Measurements from ENCODE around the gene PDE4B. TPM values are rescaled to one million over a fixed set of nuclear protein-coding genes. Genes with fewer than 3 reads are reported as not detected.

The PDE4B gene
- total and polyA plus RNA-seq, 2 donors from 2014 or later, result 2.0 to 8.7 TPM

GRCh38 chr1:66147226-66147835, 354.6 kb downstream of the PDE4B start:
- Histone ChIP-seq H3K4me3 (ENCODE audit: low read length in 3 of 3) (no peak overlapping the region), H3K4me1 (ENCODE audit: control insufficient read depth in 2 of 3, insufficient read depth in 2 of 3, low read depth in 1 of 3, low read length in 3 of 3) (no peaks in the 10 kb centered on the region), H3K9me3 (ENCODE audit: control insufficient read depth in 2 of 3, insufficient read depth in 1 of 3, low read length in 3 of 3) (no peaks in the 10 kb centered on the region), H3K27me3 (ENCODE audit: control insufficient read depth, insufficient read depth, low read length) (no peaks in the 10 kb centered on the region), H3K36me3 (ENCODE audit: control insufficient read depth in 2 of 3, insufficient read depth in 3 of 3, low read length in 3 of 3) (no peaks in the 10 kb centered on the region), H3K9ac (ENCODE audit: low read length in 3 of 3) (no peak overlapping the region), H3K27ac (ENCODE audit: low read depth in 2 of 2, low read length in 2 of 2) (no peak overlapping the region)
- intact Hi-C loops (cut with DNase I), result no loop called here
- TF ChIP-seq CTCF (IDR thresholded peaks at IDR 0.05; ENCODE audit: borderline replicate concordance, extremely low read depth, insufficient read depth), result no peak
- DNase-seq (no peak), FAIRE-seq (no peak)

- Histone ChIP-seq H3K9me3 (ENCODE audit: control insufficient read depth in 2 of 3, insufficient read depth in 1 of 3, low read length in 3 of 3) (no peaks in the 10 kb centered on the region), H3K4me3 (ENCODE audit: low read length in 3 of 3) (no peak overlapping the region), H3K27ac (ENCODE audit: low read depth in 2 of 2, low read length in 2 of 2) (no peak overlapping the region), H3K36me3 (ENCODE audit: control insufficient read depth in 2 of 3, insufficient read depth in 3 of 3, low read length in 3 of 3) (no peaks in the 10 kb centered on the region), H3K27me3 (ENCODE audit: control insufficient read depth, insufficient read depth, low read length) (no peaks in the 10 kb centered on the region), H3K9ac (ENCODE audit: low read length in 3 of 3) (no peak overlapping the region), H3K4me1 (ENCODE audit: control insufficient read depth in 2 of 3, insufficient read depth in 2 of 3, low read depth in 1 of 3, low read length in 3 of 3) (no peaks in the 10 kb centered on the region)
- intact Hi-C loops (cut with DNase I), result no loop called here
- no peak for DNase-seq
- TF ChIP-seq CTCF (IDR thresholded peaks at IDR 0.05; ENCODE audit: borderline replicate concordance, extremely low read depth, insufficient read depth), result no peak
- FAIRE-seq, result no peak
These were observed 359.3 kb downstream of the PDE4B start for GRCh38 chr1:66152034-66152433.

- no peak overlapping the region for H3K4me3 ChIP-seq (ENCODE audit: low read length in 3 of 3)
- H3K36me3 ChIP-seq (ENCODE audit: control insufficient read depth in 2 of 3, insufficient read depth in 3 of 3, low read length in 3 of 3), result no peaks in the 10 kb centered on the region
- DNase-seq (no peak), FAIRE-seq (no peak)
- intact Hi-C loops (cut with DNase I), result no loop called here
- TF ChIP-seq CTCF (IDR thresholded peaks at IDR 0.05; ENCODE audit: borderline replicate concordance, extremely low read depth, insufficient read depth), result no peak
- no peaks in the 10 kb centered on the region for H3K9me3 ChIP-seq (ENCODE audit: control insufficient read depth in 2 of 3, insufficient read depth in 1 of 3, low read length in 3 of 3)
- no peaks in the 10 kb centered on the region for H3K27me3 ChIP-seq (ENCODE audit: control insufficient read depth, insufficient read depth, low read length)
- no peaks in the 10 kb centered on the region for H3K4me1 ChIP-seq (ENCODE audit: control insufficient read depth in 2 of 3, insufficient read depth in 2 of 3, low read depth in 1 of 3, low read length in 3 of 3)
- H3K27ac ChIP-seq (ENCODE audit: low read depth in 2 of 2, low read length in 2 of 2), result no peak overlapping the region
- no peak overlapping the region for H3K9ac ChIP-seq (ENCODE audit: low read length in 3 of 3)
These were observed 361.7 kb downstream of the PDE4B start for GRCh38 chr1:66154394-66154793.

GRCh38 chr1:66156144-66156543, 363.4 kb downstream of the PDE4B start:
- DNase-seq, result no peak
- no peak for FAIRE-seq
- Histone ChIP-seq H3K27me3 (ENCODE audit: control insufficient read depth, insufficient read depth, low read length) (no peaks in the 10 kb centered on the region), H3K27ac (ENCODE audit: low read depth in 2 of 2, low read length in 2 of 2) (no peak overlapping the region), H3K9ac (ENCODE audit: low read length in 3 of 3) (no peak overlapping the region), H3K9me3 (ENCODE audit: control insufficient read depth in 2 of 3, insufficient read depth in 1 of 3, low read length in 3 of 3) (no peaks in the 10 kb centered on the region), H3K4me3 (ENCODE audit: low read length in 3 of 3) (no peak overlapping the region), H3K4me1 (ENCODE audit: control insufficient read depth in 2 of 3, insufficient read depth in 2 of 3, low read depth in 1 of 3, low read length in 3 of 3) (no peaks in the 10 kb centered on the region), H3K36me3 (ENCODE audit: control insufficient read depth in 2 of 3, insufficient read depth in 3 of 3, low read length in 3 of 3) (no peaks in the 10 kb centered on the region)
- intact Hi-C loops (cut with DNase I), result no loop called here
- TF ChIP-seq CTCF (IDR thresholded peaks at IDR 0.05; ENCODE audit: borderline replicate concordance, extremely low read depth, insufficient read depth), result no peak

Measured in kidney (tissue), 14 donors.